Measurements from ENCODE around the gene ALKBH7.

The ALKBH7 gene

DNA sequence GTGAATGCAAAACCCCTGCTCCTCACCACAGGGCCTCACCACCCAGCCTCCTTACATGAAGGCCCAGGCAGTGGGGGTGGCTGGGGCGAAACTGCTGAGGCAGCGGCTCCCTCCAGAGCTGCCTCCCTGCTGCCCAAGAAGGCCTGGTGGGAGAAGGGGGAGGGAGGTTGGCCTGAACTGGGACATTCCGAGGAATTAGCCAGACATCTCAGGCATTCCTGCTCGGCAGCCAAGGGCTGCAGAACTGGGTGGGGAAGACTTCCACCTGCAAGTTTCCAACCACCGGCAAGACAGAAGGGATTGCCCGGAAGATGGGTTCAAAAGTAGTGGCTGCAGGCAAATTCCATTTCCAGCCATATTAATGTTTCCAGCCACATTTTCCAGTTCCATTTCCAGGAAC lies 5.4 kb downstream of the ALKBH7 start:
- DNase-seq (ENCODE audit: low read depth), result peak; percentile 84
- TF ChIP-seq, protein P1, sequence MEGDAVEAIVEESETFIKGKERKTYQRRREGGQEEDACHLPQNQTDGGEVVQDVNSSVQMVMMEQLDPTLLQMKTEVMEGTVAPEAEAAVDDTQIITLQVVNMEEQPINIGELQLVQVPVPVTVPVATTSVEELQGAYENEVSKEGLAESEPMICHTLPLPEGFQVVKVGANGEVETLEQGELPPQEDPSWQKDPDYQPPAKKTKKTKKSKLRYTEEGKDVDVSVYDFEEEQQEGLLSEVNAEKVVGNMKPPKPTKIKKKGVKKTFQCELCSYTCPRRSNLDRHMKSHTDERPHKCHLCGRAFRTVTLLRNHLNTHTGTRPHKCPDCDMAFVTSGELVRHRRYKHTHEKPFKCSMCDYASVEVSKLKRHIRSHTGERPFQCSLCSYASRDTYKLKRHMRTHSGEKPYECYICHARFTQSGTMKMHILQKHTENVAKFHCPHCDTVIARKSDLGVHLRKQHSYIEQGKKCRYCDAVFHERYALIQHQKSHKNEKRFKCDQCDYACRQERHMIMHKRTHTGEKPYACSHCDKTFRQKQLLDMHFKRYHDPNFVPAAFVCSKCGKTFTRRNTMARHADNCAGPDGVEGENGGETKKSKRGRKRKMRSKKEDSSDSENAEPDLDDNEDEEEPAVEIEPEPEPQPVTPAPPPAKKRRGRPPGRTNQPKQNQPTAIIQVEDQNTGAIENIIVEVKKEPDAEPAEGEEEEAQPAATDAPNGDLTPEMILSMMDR (conservative IDR thresholded peaks at IDR 0.05; ENCODE audit: low read length), result no peak; the same call in 1 of the 2 replicates
- no peak overlapping the region for H3K4me3 ChIP-seq (ENCODE audit: low read length)

DNA sequence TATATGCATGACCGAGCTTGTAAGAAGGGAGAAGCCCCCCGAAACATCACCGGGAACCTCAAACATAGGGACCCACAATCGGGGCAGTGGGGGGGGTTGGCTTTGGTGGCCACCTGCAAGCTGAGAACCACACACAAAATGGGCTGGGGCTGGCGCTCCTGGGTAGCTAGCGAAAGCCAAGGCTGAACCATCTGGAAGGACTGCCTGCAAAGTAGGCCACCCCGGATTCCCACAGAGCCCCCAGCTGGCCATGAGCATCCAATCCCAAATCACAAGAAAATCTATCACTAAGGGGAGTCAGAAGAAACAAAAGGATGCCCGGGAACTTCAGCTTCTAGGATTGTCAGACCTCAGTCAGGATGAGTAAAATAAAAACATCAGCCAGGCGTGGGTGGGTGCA lies 5.9 kb downstream of the ALKBH7 start:
- no peak for DNase-seq (ENCODE audit: low read depth)

DNA sequence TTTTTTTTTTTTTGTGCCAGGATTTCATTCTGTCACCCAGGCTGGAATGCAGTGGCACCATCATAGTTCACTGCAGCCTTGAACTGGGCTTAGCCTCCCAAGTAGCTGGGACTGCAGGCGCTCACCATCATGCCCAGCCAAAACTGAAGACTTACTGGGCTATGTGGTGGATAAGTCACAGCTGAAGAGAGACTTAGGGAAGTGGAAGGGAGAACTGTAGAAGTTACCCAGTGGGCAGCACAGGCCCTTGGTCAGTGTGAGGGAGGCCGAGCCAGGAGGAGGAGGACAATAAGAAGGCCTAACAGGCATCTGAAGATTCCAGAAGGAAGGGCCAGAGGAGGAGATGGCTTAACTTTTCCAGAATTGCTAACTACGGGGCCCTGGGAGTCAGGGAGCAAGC lies 7.2 kb downstream of the ALKBH7 start:
- TF ChIP-seq, protein P1 (conservative IDR thresholded peaks at IDR 0.05; ENCODE audit: low read length), result no peak
- DNase-seq (ENCODE audit: low read depth), result no peak
- no peak overlapping the region for H3K4me3 ChIP-seq (ENCODE audit: low read length)

More for the DNA sequence above, 5.9 kb downstream of the ALKBH7 start:
- TF ChIP-seq, protein P1 (conservative IDR thresholded peaks at IDR 0.05; ENCODE audit: low read length), result no peak
- H3K4me3 ChIP-seq (ENCODE audit: low read length), result no peak overlapping the region

DNA sequence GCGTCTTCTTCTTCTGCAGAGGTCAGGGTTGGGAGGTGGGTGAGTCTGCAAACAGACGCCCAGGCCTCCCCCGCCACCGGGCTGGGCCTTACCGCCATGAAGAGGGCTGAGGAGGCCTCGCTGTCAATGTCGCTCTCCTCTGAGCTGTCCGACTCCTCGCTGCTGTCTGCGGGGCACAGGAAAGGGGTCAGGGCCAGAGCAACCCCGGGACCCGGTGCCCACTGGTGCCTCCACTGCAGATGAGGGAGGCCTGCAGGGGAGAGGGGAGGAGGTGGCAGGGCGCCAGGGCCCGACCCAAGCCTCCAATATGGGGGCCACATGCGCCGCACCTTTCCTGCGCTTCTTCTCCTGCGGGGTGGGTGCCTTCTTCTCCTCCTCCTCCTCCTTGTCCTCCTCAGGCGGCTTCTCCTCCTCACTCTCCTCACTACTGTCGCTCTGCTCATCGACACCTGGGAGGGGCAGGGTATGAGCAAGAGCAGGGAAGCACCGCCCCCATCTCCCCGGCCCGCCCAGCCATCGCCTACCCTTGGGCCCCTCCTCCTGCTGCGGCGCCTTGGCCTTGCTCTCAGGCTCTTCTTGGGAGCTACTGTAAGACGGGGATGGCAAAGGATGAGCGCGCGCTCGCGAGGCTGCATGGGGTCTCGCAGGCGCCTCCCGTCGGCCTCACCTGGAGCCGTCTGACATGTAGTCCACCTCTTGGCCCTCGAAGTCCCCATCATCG lies 8.6 kb downstream of the ALKBH7 start:
- no peak overlapping the region for H3K4me3 ChIP-seq (ENCODE audit: low read length)
- TF ChIP-seq, protein P1 (conservative IDR thresholded peaks at IDR 0.05; ENCODE audit: low read length), result no peak
- no peak for DNase-seq (ENCODE audit: low read depth)

DNA sequence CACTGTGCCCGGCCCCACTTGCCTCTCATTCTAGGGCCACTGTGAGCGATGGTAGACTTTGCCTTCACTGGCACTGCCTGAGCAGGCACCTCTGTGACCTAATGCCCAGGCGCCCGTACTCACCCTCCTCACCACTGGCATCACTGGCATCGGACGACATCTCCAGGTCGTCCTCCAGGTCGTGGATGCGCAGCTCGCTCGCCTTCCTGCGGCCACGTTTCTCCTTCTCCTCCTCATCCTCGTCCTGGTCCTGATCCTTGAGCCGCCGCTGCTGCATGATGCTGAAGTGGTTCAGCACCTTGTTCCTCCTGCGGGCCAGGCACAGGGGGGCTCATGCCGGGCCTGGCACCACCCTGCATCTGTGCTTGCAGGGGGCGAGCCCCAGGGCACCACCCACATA lies 10.6 kb downstream of the ALKBH7 start:
- H3K4me3 ChIP-seq (ENCODE audit: low read length), result no peak overlapping the region
- no peak for DNase-seq (ENCODE audit: low read depth)
- TF ChIP-seq, protein P1 (conservative IDR thresholded peaks at IDR 0.05; ENCODE audit: low read length), result no peak

DNA sequence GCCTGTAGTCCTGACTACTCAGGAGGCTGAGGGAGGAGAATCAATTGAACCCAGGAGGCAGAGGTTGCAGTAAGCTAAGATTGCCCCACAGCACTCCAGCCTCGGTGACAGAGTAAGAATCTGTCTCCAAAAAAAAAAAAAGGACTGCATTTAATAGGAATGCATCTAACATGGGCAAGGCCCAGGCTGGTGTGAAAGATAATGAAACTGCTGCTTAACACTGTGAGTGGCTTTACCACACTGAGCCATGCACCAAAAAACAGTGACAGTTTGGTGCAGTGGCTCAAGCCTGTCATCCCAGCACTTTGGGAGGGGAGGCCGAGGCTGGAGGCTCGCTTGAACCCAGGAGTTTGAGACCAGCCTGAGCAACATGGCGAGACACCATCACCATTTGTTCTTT lies 11.8 kb downstream of the ALKBH7 start:
- no peak overlapping the region for H3K4me3 ChIP-seq (ENCODE audit: low read length)
- TF ChIP-seq, protein P1 (conservative IDR thresholded peaks at IDR 0.05; ENCODE audit: low read length), result no peak
- DNase-seq (ENCODE audit: low read depth), result no peak

DNA sequence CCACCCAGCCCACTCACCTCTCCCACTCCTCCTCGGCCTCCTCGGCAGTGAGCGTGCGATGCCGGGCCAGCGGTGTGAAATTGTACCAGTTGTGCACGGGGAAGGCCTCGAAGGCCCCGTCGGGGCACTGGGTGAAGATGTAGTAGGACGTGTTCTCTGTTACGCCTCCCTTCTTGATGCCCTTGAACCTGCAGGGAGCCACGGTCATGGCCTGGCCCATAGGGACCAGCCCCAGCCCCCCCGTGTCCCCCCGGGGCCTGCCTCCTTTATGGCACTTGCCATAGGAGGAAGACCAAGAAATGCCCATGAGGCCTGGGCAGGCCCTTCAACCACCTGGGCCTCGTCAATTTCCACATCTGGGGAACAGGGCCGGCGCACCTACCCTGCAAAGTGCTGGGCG lies 14.8 kb downstream of the ALKBH7 start:
- H3K4me3 ChIP-seq (ENCODE audit: low read length), result no peak overlapping the region
- DNase-seq (ENCODE audit: low read depth), result no peak
- TF ChIP-seq, protein P1 (conservative IDR thresholded peaks at IDR 0.05; ENCODE audit: low read length), result no peak

Data from AG10803 (cell line).